HG03342 (cell line): ENCODE measurements around the gene ZNRF4.

ENCODE experiments used
- ATAC-seq: cut with Tn5 transposase; IDR thresholded peaks from one replicate; pipeline ENCODE4 v1.9.1; 2021; ENCODE audit warnings: mild to moderate bottlenecking, moderate library complexity; ENCODE audit not compliant: unreplicated experiment

The ZNRF4 gene

DNA sequence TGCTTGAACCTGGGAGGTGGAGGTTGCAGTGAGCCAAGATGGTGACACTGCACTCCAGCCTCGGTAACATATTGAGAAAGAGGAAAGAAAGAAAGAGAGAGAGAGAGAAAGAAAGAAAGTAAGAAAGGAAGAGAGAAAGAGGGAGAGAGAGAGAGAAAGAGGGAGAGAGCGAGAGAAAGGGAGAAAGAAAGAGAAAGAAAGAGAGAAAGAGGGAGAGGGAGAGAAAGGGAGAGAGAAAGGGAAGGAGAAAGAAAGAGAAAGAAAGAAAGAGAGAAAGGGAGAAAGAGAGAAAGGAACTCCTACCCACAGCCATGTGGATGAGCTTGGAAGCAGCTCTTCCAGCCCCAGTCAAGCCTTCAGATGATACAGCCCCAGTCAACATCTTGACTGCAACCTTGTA lies 46.7 kb downstream of the ZNRF4 start:
- ATAC-seq: no peak

DNA sequence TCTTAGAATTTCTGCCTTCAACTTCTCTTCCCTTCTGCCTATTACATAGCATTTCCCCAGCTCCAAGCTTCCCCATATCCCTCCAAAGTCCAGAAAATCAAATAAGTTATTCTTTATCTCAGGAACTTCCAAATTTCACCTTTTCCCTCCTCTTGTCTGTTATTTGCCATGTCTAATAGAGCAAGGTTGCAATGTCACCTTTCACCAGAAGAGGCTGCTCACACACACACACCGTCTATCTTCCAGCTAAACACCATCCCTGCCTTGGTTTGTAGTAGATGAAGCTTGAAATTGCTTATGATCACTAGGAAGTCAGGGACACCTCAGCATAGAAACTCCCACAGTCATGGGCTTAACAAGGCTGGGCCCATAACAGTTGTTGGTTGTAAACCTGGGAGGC lies 48.4 kb downstream of the ZNRF4 start:
- ATAC-seq: no peak

DNA sequence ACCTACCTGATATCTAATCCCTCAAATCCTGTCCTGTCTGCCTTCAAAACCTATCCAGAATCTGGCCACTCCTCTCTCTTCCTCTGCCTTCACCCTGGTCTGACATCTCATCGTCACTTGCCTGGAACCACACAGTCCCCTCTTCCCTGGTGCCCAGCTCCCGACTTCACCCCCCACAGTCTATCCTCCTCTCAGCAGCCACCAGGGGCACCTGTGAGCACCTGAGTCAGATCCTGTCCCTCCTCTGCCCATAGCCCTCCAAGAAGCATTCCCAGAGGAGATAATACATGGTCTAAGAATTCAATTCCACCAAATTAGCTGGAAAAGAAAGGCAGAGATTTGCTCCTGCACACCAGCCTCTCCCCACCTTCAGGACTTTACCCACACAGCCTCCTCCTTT lies 48.9 kb downstream of the ZNRF4 start:
- no peak for ATAC-seq
